ENCODE results near the gene IL36B.

DNA sequence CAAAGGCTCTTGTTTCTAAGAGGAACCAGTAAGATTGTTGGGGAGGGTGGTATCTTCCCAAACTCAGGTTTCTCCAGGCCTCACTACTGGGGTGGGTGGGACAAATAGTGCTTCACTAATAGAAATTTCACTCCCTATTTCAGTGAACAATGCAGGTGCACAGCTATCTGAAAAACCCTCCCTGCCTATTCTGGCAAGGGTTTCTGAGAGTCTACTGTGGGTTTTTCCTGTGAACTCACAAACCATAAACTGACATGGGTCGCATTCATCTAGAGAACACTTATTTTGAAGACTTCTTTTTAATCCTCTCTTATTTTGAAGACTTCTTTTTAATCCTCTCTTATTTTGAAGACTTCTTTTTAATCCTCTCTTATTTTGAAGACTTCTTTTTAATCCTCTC, 43.0 kb downstream of the IL36B start:
- TF ChIP-seq POLR2AphosphoS5 (IDR thresholded peaks at IDR 0.05; ENCODE audit: low read depth, low read length), result no peak
- TF ChIP-seq POLR2A (IDR thresholded peaks at IDR 0.05; ENCODE audit: low read depth, low read length), result no peak
- TF ChIP-seq TAF1 (IDR thresholded peaks at IDR 0.05; ENCODE audit: borderline replicate concordance, low read depth, low read length), result no peak

Measured in GM12892 (cell line).